Caki2 (cell line): ENCODE results near the gene OVCA2. TPM values are rescaled to one million over a fixed set of nuclear protein-coding genes. Genes with fewer than 3 reads are reported as not detected.

Experiments used
- DNase-seq: peaks from one replicate; pipeline ENCODE4 v3.0.0-alpha.2; 2015; ENCODE audit warnings: low read depth
- in situ Hi-C: cut with HindIII; loops from 2 replicates; pipeline ENCODE4 v1.10.0; 2016; ENCODE audit warnings: low sequenced_read_pairs, low pct_unique_long_range_greater_than_20kb, mixed read lengths
- total RNA-seq: library from RNA; depleted of rRNA; stranded (reverse); fragments of >200 nt; shearing (Covaris generic); gene quantifications from 2 replicates; pipeline ENCODE4 v1.2.3, GENCODE V29; 2014; ENCODE audit warnings: low replicate concordance; rRNA removed

The OVCA2 gene
- total RNA-seq, result 39.9 and 53.1 TPM in 2 replicates

- in situ Hi-C loops, result no loop called here
- peak; percentile 90 for DNase-seq
Measured at GRCh38 chr17:2041561-2042389, at the start of gene OVCA2. TSS of gene OVCA2 (plus strand) at chr17:2042022. CDS start at chr17:2042048, 26 bp downstream.

GRCh38 chr17:1992541-1992940 is 49.3 kb upstream of the OVCA2 start:
- in situ Hi-C loops, result no loop called here
- no peak for DNase-seq

GRCh38 chr17:1994707-1995106 is 47.1 kb upstream of the OVCA2 start:
- no peak for DNase-seq
- in situ Hi-C loops, result no loop called here

- in situ Hi-C loops, result no loop called here
Measured at GRCh38 chr17:1995321-1995892, 46.4 kb upstream of the OVCA2 start.

GRCh38 chr17:1995907-1996799 is 45.7 kb upstream of the OVCA2 start:
- in situ Hi-C loops, result no loop called here
- DNase-seq, result no peak

More at GRCh38 chr17:1995321-1995892, 46.4 kb upstream of the OVCA2 start:
- no peak for DNase-seq

- no peak for DNase-seq
- in situ Hi-C loops, result no loop called here
Measured at GRCh38 chr17:1996800-1997288, 45.0 kb upstream of the OVCA2 start.

- peak; percentile 93 for DNase-seq
- in situ Hi-C loops, result no loop called here
Measured at GRCh38 chr17:1997289-1997926, 44.4 kb upstream of the OVCA2 start.

- DNase-seq, result peak; percentile 61
- in situ Hi-C loops, result no loop called here
Measured at GRCh38 chr17:1997927-1998742, 43.7 kb upstream of the OVCA2 start.

- peak; percentile 49 for DNase-seq
- in situ Hi-C loops, result no loop called here
Measured at GRCh38 chr17:1999557-2000251, 42.1 kb upstream of the OVCA2 start.

- in situ Hi-C loops, result no loop called here
- no peak for DNase-seq
Measured at GRCh38 chr17:2002767-2003329, 39.0 kb upstream of the OVCA2 start.

GRCh38 chr17:2003525-2003924 is 38.3 kb upstream of the OVCA2 start:
- no peak for DNase-seq
- in situ Hi-C loops, result no loop called here

- in situ Hi-C loops, result no loop called here
- no peak for DNase-seq
Measured at GRCh38 chr17:2004435-2004952, 37.3 kb upstream of the OVCA2 start.

- in situ Hi-C loops, result no loop called here
Measured at GRCh38 chr17:2008332-2009126, 33.3 kb upstream of the OVCA2 start.

GRCh38 chr17:2009737-2010136 is 32.1 kb upstream of the OVCA2 start:
- in situ Hi-C loops, result no loop called here
- DNase-seq, result no peak

More at GRCh38 chr17:2008332-2009126, 33.3 kb upstream of the OVCA2 start:
- no peak for DNase-seq
